GM06990 (cell line): ENCODE measurements around the gene MYADML2.

Experiments used
- DNase-seq: peaks from one replicate; pipeline ENCODE4 v3.0.0-alpha.2; 2011; ENCODE audit not compliant: insufficient read length; ENCODE audit errors: extremely low read depth
- H3K27me3 ChIP-seq: replicated peaks from 2 replicates; pipeline ENCODE4 v1.6.0; 2011; ENCODE audit warnings: low read length; ENCODE audit not compliant: control insufficient read depth, insufficient read depth
- H3K36me3 ChIP-seq: 2 replicates; pipeline ENCODE4 v1.5.1; 2011; ENCODE audit warnings: low read length; ENCODE audit not compliant: control insufficient read depth, insufficient read depth
- H3K4me3 ChIP-seq: replicated peaks from 2 replicates; pipeline ENCODE4 v1.5.1; 2011; ENCODE audit warnings: low read depth, mild to moderate bottlenecking, control low read depth, low read length
- CTCF ChIP-seq: IDR thresholded peaks from 2 replicates; pipeline ENCODE4 v1.5.1; 2011; ENCODE audit warnings: low read length, control low read depth, mild to moderate bottlenecking, inconsistent platforms; ENCODE audit not compliant: insufficient read depth, poor library complexity, severe bottlenecking

Gene MYADML2

GRCh38 chr17:81901167-81902022, 45.6 kb downstream of the MYADML2 start:
- no peak for TF ChIP-seq CTCF
- no peak for DNase-seq
- Histone ChIP-seq H3K36me3 (peaks cover 19% of the 10 kb centered on the region), H3K27me3 (no peaks in the 10 kb centered on the region), H3K4me3 (no peak overlapping the region)

GRCh38 chr17:81900181-81900820, 46.7 kb downstream of the MYADML2 start:
- no peak for TF ChIP-seq CTCF
- H3K4me3 ChIP-seq: no peak overlapping the region
- H3K36me3 ChIP-seq: peaks cover 13% of the 10 kb centered on the region
- DNase-seq: no peak
- no peaks in the 10 kb centered on the region for H3K27me3 ChIP-seq

GRCh38 chr17:81899514-81900166, 47.4 kb downstream of the MYADML2 start:
- Histone ChIP-seq H3K27me3 (no peaks in the 10 kb centered on the region), H3K4me3 (no peak overlapping the region), H3K36me3 (peaks cover 11% of the 10 kb centered on the region)
- no peak for TF ChIP-seq CTCF
- no peak for DNase-seq

- no peak overlapping the region for H3K4me3 ChIP-seq
- H3K27me3 ChIP-seq: no peaks in the 10 kb centered on the region
- no peak for TF ChIP-seq CTCF
- no peak for DNase-seq
- peaks cover 10% of the 10 kb centered on the region for H3K36me3 ChIP-seq
Measured at GRCh38 chr17:81898885-81899284, 48.1 kb downstream of the MYADML2 start.

- no peak overlapping the region for H3K4me3 ChIP-seq
- TF ChIP-seq CTCF: no peak
- DNase-seq: no peak
- no peaks in the 10 kb centered on the region for H3K27me3 ChIP-seq
- H3K36me3 ChIP-seq: peaks cover 10% of the 10 kb centered on the region
Measured at GRCh38 chr17:81898029-81898866, 48.8 kb downstream of the MYADML2 start.
